Karpas-422 (cell line): ENCODE results near the gene TINAGL1. TPM values are rescaled to one million over a fixed set of nuclear protein-coding genes. Genes with fewer than 3 reads are reported as not detected.

ENCODE experiments used
- DNase-seq: peaks from one replicate; pipeline ENCODE4 v3.0.0-alpha.2; 2015
- H2AFZ ChIP-seq: fragments of 200-600 bp; sonication (generic); 2 replicates; pipeline ENCODE4 v1.6.1; 2014; ENCODE audit warnings: antibody characterized with exemption, low read length, mixed read lengths
- H3K27ac ChIP-seq: fragments of 200-600 bp; sonication (generic); 2 replicates; pipeline ENCODE4 v1.5.1; 2014; ENCODE audit warnings: mild to moderate bottlenecking, low read length, moderate library complexity
- H3K27me3 ChIP-seq: fragments of 200-600 bp; sonication (generic); 2 replicates; pipeline ENCODE4 v1.6.1; 2014; ENCODE audit warnings: low read length, mixed read lengths
- H3K36me3 ChIP-seq: fragments of 200-600 bp; sonication (generic); 2 replicates; pipeline ENCODE4 v1.6.1; 2014; ENCODE audit warnings: low read length, mixed read lengths; ENCODE audit not compliant: insufficient read depth
- H3K4me1 ChIP-seq: fragments of 200-600 bp; sonication (generic); 2 replicates; pipeline ENCODE4 v1.6.1; 2014; ENCODE audit warnings: mild to moderate bottlenecking, low read length, mixed read lengths
- H3K4me2 ChIP-seq: fragments of 200-600 bp; sonication (generic); 2 replicates; pipeline ENCODE4 v1.6.1; 2014; ENCODE audit warnings: low read length, low read depth, mild to moderate bottlenecking; ENCODE audit not compliant: poor library complexity, severe bottlenecking
- H3K4me3 ChIP-seq: fragments of 200-600 bp; sonication (generic); 2 replicates; pipeline ENCODE4 v1.5.1; 2014; ENCODE audit warnings: mild to moderate bottlenecking, antibody characterized with exemption, low read length, mixed read lengths
- H3K79me2 ChIP-seq: fragments of 200-600 bp; sonication (generic); 2 replicates; pipeline ENCODE4 v1.6.1; 2014; ENCODE audit warnings: mild to moderate bottlenecking, low read length, mixed read lengths
- H3K9ac ChIP-seq: fragments of 200-600 bp; sonication (generic); 2 replicates; pipeline ENCODE4 v1.6.0; 2014; ENCODE audit warnings: low read length
- H3K9me2 ChIP-seq: fragments of 200-600 bp; sonication (generic), shearing (Covaris generic); replicated peaks from 2 replicates; pipeline ENCODE4 v1.6.0; 2014; ENCODE audit warnings: mild to moderate bottlenecking, low read length, moderate library complexity; ENCODE audit not compliant: insufficient read depth
- H3K9me3 ChIP-seq: fragments of 300-700, 200-600 bp; sonication (generic); 2 replicates; pipeline ENCODE4 v1.6.1; 2014; ENCODE audit warnings: low read length, mixed read lengths
- H4K20me1 ChIP-seq: fragments of 200-600 bp; sonication (generic); 2 replicates; pipeline ENCODE4 v1.6.1; 2014; ENCODE audit warnings: mild to moderate bottlenecking, antibody characterized with exemption, low read length, low read depth; ENCODE audit not compliant: insufficient read depth
- total RNA-seq: library from RNA; depleted of rRNA; stranded (reverse); fragments of >200 nt; shearing (Covaris generic); gene quantifications from 2 replicates; pipeline ENCODE4 v1.2.3, GENCODE V29; 2014; ENCODE audit warnings: low replicate concordance

The TINAGL1 gene
- total RNA-seq, 1 experiment from 2014 or later = not detected

DNA sequence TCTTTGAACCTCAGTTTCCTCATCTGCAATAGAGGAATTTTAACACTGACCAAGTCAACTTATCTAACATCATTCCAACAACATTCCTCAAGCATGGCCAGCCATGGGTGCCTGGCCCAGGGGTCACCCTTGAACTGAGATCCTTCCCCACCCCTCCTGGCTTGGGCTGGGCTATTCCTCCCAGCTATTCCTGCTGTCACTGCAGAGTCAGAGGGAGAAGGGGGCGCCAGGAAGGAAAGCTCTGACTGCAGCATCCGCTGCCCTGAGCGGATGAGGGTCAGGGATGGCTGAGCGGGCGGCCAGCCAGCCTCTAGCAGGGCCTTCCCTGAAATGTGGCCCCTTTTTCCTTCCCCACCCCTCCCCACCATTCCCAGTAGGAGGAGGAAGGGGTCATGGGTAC is 3.1 kb downstream of the TINAGL1 start:
- Histone ChIP-seq H3K9ac (no peak overlapping the region), H3K4me2 (no peak overlapping the region), H3K27ac (no peak overlapping the region)

DNA sequence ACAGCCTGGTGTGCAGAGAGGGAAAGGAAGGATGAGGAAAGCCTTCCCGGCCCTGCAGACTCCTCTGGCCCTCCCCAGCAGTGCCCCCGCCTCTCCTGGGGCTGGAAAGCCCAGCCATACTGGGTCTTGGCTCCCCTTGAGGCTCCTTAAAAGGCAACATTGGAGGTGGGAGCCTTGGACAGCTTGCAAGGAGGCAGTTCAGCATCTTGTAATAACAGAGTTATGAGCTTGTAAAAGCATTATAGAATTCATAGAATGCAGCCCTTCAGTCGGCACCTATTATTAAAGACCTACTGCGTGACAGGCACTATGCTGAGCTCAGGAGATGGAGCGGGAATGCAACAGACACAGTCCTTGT is 4.2 kb downstream of the TINAGL1 start:
- Histone ChIP-seq H3K4me1 (no peaks in the 10 kb centered on the region), H3K9me3 (no peaks in the 10 kb centered on the region), H2AFZ (no peak overlapping the region), H3K36me3 (no peaks in the 10 kb centered on the region), H4K20me1 (no peaks in the 10 kb centered on the region), H3K9ac (no peak overlapping the region), H3K9me2 (no peaks in the 10 kb centered on the region), H3K4me3 (no peak overlapping the region), H3K4me2 (no peak overlapping the region), H3K79me2 (no peaks in the 10 kb centered on the region), H3K27me3 (no peaks in the 10 kb centered on the region), H3K27ac (no peak overlapping the region)
- no peak for DNase-seq

More for the DNA sequence above, 3.1 kb downstream of the TINAGL1 start:
- no peaks in the 10 kb centered on the region for H3K36me3 ChIP-seq
- H3K79me2 ChIP-seq = no peaks in the 10 kb centered on the region
- H3K4me1 ChIP-seq = no peaks in the 10 kb centered on the region
- no peaks in the 10 kb centered on the region for H3K9me2 ChIP-seq
- no peak overlapping the region for H3K4me3 ChIP-seq
- H3K9me3 ChIP-seq = no peaks in the 10 kb centered on the region
- no peaks in the 10 kb centered on the region for H3K27me3 ChIP-seq
- no peak overlapping the region for H2AFZ ChIP-seq
- no peak for DNase-seq
- no peaks in the 10 kb centered on the region for H4K20me1 ChIP-seq

DNA sequence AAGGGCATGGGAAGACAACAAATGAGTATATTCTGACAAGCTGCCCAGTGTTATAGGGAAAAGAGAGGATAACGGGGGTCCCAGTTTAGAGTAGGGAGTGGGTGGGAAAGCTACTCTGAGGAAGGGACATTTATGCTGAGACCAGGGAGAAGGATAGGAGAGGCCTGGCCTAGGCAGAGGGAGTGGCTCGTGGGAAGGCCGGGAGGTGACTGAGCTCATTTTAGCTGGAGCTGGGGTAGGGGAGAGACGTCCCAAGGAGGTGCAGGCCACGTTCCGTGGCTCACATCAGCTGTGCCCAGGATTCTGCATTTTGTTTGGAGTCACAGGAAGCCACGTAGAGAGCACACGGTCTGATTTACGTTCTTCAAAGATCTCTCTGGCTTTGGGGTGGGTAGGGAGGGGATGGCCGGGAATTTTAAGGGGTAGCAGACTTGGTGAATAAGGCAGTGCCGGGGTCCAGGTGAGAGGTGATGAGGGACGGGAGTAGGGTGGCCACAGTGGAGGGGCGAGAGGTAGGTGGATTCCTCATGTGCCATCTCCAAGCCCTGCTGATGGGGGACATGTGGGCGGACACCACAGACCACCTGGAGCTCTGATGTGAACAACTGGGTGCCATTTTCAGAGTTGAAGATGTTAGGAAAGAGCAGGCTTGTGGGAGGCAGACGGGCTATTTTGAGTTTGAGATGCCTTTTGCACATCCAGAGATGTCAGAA is 4.7 kb downstream of the TINAGL1 start:
- no peak overlapping the region for H3K27ac ChIP-seq
- no peaks in the 10 kb centered on the region for H3K9me2 ChIP-seq
- H2AFZ ChIP-seq = no peak overlapping the region
- no peaks in the 10 kb centered on the region for H4K20me1 ChIP-seq
- no peaks in the 10 kb centered on the region for H3K4me1 ChIP-seq
- H3K79me2 ChIP-seq = no peaks in the 10 kb centered on the region
- H3K9ac ChIP-seq = no peak overlapping the region
- H3K4me2 ChIP-seq = no peak overlapping the region
- H3K27me3 ChIP-seq = no peaks in the 10 kb centered on the region
- H3K36me3 ChIP-seq = no peaks in the 10 kb centered on the region
- DNase-seq = no peak
- H3K9me3 ChIP-seq = no peaks in the 10 kb centered on the region
- no peak overlapping the region for H3K4me3 ChIP-seq

- H4K20me1 ChIP-seq = no peaks in the 10 kb centered on the region
Observed at GRCh38 chr1:31581821-31582810, 5.8 kb downstream of the TINAGL1 start.

DNA sequence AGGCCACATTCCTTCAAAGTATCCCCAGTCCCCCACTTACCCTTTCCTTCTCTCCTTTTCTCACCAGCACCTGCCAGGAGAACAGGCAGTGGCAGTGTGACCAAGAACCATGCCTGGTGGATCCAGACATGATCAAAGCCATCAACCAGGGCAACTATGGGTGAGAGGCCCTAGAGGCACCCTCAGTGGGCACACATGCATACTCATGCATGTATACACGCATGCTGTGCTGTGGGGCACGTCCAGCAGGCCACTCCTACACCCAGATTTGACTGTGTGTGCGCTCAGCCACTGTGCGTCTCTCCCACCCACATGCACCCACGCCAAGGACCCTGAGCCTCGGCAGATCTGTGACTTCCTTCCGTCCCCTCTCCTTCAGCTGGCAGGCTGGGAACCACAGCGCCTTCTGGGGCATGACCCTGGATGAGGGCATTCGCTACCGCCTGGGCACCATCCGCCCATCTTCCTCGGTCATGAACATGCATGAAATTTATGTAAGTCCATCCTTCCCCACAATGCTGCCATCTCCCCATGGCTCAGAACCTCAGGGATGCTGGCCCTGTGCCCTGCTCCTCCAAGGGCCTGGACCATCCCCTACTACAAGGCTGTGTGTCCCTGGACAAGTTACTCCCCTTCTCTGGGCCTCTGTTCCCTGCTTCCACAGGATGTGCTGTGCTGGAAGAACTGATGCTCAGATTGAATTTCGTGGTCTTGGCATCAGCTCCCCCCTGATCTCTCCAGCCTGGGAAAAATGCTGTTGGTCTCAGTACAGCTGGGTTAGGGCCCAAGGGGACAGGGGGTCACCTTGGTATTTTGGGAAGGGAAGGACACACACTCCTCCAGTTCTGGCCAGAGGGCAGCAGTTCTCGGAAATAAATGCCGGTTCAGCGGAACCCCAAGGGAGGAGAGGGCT is 7.0 kb downstream of the TINAGL1 start:
- H3K36me3 ChIP-seq = no peaks in the 10 kb centered on the region
- H2AFZ ChIP-seq = no peak overlapping the region
- H3K4me3 ChIP-seq = no peak overlapping the region
- H3K27me3 ChIP-seq = no peaks in the 10 kb centered on the region
- DNase-seq = no peak
- no peaks in the 10 kb centered on the region for H3K9me2 ChIP-seq
- H3K27ac ChIP-seq = no peak overlapping the region
- no peaks in the 10 kb centered on the region for H3K9me3 ChIP-seq
- no peak overlapping the region for H3K4me2 ChIP-seq
- no peaks in the 10 kb centered on the region for H4K20me1 ChIP-seq
- no peak overlapping the region for H3K9ac ChIP-seq
- H3K4me1 ChIP-seq = no peaks in the 10 kb centered on the region
- H3K79me2 ChIP-seq = no peaks in the 10 kb centered on the region

More at GRCh38 chr1:31581821-31582810, 5.8 kb downstream of the TINAGL1 start:
- no peaks in the 10 kb centered on the region for H3K27me3 ChIP-seq
- no peak overlapping the region for H3K4me2 ChIP-seq
- no peaks in the 10 kb centered on the region for H3K9me2 ChIP-seq
- no peak overlapping the region for H3K4me3 ChIP-seq
- H3K9ac ChIP-seq = no peak overlapping the region
- H3K9me3 ChIP-seq = no peaks in the 10 kb centered on the region
- H2AFZ ChIP-seq = no peak overlapping the region
- no peak for DNase-seq
- H3K79me2 ChIP-seq = no peaks in the 10 kb centered on the region
- no peaks in the 10 kb centered on the region for H3K36me3 ChIP-seq
- H3K4me1 ChIP-seq = no peaks in the 10 kb centered on the region
- H3K27ac ChIP-seq = no peak overlapping the region

DNA sequence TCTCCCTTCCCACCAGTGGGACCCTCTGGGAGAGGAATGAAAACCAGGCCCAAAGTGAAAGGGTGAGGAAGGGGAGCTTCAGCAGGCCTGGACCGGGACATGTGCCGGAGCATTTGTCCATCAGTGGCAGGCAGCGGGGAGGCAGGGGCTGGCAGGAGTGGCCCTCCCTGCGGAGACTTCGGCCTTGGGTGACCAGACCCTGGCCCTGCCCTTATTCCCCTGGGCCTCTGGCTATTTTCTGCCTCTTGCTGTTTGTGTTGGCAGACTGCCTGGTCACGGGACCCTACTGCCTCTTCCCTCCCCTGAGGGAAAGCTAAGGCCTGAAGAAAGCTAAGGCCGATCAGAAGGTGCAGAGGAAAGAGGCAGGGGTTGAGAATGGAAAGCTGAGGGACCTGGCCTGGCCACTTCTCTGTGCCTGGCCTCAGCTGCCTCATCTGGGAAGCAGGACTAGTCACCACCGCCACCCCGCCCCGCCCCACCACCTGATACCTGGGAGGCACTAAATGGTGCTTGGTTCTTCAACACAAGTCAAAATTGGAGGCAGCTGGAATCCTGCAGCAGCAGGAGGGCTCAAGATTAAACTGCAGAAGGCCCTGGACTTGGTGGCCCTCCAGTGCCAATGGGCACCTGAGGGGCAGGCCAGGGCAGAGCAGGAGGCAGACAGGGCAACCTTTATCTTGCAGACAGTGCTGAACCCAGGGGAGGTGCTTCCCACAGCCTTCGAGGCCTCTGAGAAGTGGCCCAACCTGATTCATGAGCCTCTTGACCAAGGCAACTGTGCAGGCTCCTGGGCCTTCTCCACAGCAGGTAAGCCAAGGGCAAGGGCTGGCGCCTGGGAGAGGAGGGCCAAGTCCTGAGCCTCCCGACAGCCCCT is 7.9 kb downstream of the TINAGL1 start:
- H3K27ac ChIP-seq = no peak overlapping the region
- H3K9me2 ChIP-seq = no peaks in the 10 kb centered on the region
- no peak for DNase-seq
- H3K9ac ChIP-seq = no peak overlapping the region
- no peaks in the 10 kb centered on the region for H3K27me3 ChIP-seq
- H4K20me1 ChIP-seq = no peaks in the 10 kb centered on the region
- no peaks in the 10 kb centered on the region for H3K79me2 ChIP-seq
- no peak overlapping the region for H3K4me2 ChIP-seq
- H3K36me3 ChIP-seq = no peaks in the 10 kb centered on the region
- no peaks in the 10 kb centered on the region for H3K4me1 ChIP-seq
- no peaks in the 10 kb centered on the region for H3K9me3 ChIP-seq
- no peak overlapping the region for H3K4me3 ChIP-seq
- H2AFZ ChIP-seq = no peak overlapping the region

- H3K4me2 ChIP-seq = no peak overlapping the region
Observed at GRCh38 chr1:31584869-31585735, 8.8 kb downstream of the TINAGL1 start.

More at GRCh38 chr1:31584869-31585735, 8.8 kb downstream of the TINAGL1 start:
- Histone ChIP-seq H2AFZ (no peak overlapping the region), H3K27me3 (no peaks in the 10 kb centered on the region), H3K9me3 (no peaks in the 10 kb centered on the region), H3K27ac (no peak overlapping the region), H3K79me2 (no peaks in the 10 kb centered on the region), H4K20me1 (no peaks in the 10 kb centered on the region), H3K9me2 (no peaks in the 10 kb centered on the region), H3K4me3 (no peak overlapping the region), H3K9ac (no peak overlapping the region), H3K36me3 (no peaks in the 10 kb centered on the region), H3K4me1 (no peaks in the 10 kb centered on the region)
- DNase-seq = no peak
